ENCODE measurements around the gene ENSA.

DNA sequence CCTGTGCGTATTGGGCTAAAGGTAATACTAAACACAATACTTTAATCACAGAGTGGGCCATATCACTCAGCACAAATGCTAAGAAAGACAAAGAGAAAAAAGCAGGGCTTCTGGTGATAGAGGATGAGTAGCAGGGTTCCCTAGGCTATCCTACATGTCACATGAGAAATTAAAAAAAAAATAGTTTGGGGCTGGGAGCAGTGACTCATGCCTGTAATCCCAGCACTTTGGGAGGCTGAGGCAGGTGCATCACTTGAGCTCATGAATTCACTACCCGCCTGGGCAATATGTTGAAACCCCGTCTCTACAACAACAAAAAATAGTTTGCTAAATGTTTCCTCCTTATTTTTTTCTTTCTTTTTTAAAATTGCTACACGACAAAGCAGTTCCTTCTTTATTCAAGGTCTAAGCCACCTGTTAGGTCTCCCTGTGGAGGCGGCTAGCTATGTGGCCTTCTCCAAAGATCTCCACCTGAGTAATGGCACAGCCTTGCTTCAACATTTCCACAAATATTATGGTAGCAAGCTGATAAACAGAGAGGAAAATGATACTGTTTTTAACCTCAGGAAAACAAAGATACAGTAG, 1.5 kb downstream of the ENSA start:
- TF ChIP-seq, protein P1, sequence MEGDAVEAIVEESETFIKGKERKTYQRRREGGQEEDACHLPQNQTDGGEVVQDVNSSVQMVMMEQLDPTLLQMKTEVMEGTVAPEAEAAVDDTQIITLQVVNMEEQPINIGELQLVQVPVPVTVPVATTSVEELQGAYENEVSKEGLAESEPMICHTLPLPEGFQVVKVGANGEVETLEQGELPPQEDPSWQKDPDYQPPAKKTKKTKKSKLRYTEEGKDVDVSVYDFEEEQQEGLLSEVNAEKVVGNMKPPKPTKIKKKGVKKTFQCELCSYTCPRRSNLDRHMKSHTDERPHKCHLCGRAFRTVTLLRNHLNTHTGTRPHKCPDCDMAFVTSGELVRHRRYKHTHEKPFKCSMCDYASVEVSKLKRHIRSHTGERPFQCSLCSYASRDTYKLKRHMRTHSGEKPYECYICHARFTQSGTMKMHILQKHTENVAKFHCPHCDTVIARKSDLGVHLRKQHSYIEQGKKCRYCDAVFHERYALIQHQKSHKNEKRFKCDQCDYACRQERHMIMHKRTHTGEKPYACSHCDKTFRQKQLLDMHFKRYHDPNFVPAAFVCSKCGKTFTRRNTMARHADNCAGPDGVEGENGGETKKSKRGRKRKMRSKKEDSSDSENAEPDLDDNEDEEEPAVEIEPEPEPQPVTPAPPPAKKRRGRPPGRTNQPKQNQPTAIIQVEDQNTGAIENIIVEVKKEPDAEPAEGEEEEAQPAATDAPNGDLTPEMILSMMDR (IDR thresholded peaks at IDR 0.05) = no peak
- no peak for TF ChIP-seq POLR2AphosphoS5 (IDR thresholded peaks at IDR 0.05; ENCODE audit: low read depth, low read length)
- TF ChIP-seq REST (IDR thresholded peaks at IDR 0.05; ENCODE audit: insufficient read depth in 1 of 2, low read depth in 2 of 2, low read length in 1 of 2) = no peak

Measured in Panc1 (cell line).